Measurements from ENCODE around the gene RIPK3. TPM values are rescaled to one million over a fixed set of nuclear protein-coding genes. Genes with fewer than 3 reads are reported as not detected.

RIPK3 gene
- total RNA-seq, 1 donor from 2014 or later, result 0.95 TPM

DNA sequence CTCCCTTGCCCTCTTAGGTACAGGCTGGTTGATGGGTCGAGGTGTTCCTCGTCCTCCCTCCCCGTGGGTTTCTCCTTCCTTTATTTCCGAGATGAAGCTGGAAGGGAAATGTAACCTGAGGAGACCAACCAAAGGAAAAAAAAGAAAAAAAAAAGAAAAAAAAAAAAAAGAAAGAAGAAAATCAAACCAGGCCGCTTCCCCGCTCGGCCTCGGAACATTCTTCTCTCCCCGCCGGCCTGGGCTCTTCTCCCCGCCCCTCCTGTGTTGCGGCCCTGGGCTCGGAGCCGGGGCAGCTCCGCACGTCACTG is 26.6 kb upstream of the RIPK3 start:
- peak overlapping the region; percentile 93 for H3K27ac Mint-ChIP-seq (ENCODE audit: unreplicated experiment)
- Histone ChIP-seq H3K9me3 (ENCODE audit: insufficient read depth, low read depth, low read length) (no peaks in the 10 kb centered on the region), H4K20me1 (ENCODE audit: insufficient read depth, low read length) (peaks cover 4% of the 10 kb centered on the region), H3K4me3 (ENCODE audit: insufficient read depth, low read depth, low read length) (peak overlapping the region; percentile 37), H3K4me2 (ENCODE audit: low read length) (peak overlapping the region; percentile 100), H3K36me3 (ENCODE audit: insufficient read depth, low read length) (no peaks in the 10 kb centered on the region), H3K4me1 (ENCODE audit: insufficient read depth, low read length) (peaks cover 21% of the 10 kb centered on the region), H3K27ac (ENCODE audit: low read depth, low read length) (peak overlapping the region; percentile 90), H3K27me3 (ENCODE audit: insufficient read depth, low read length) (no peaks in the 10 kb centered on the region), H3K9ac (ENCODE audit: low read length) (peak overlapping the region; percentile 80), H3K79me2 (ENCODE audit: insufficient read depth, low read length) (no peaks in the 10 kb centered on the region), H2AFZ (ENCODE audit: low read depth, low read length) (peak overlapping the region; percentile 53)
- no peak for FAIRE-seq
- peak overlapping the region; percentile 80 for H3K4me3 Mint-ChIP-seq (ENCODE audit: unreplicated experiment)
- TF ChIP-seq CTCF (IDR thresholded peaks at IDR 0.05; ENCODE audit: insufficient read depth, low read depth, low read length), result no peak
- no peak for TF ChIP-seq EZH2 (IDR thresholded peaks at IDR 0.05; ENCODE audit: insufficient read depth, low read length)
- H3K9me3 Mint-ChIP-seq (ENCODE audit: unreplicated experiment), result no peaks in the 10 kb centered on the region
- no peaks in the 10 kb centered on the region for H3K36me3 Mint-ChIP-seq (ENCODE audit: low read depth, unreplicated experiment)
- peaks cover 8% of the 10 kb centered on the region for H3K27me3 Mint-ChIP-seq (ENCODE audit: low read depth, unreplicated experiment)
- peaks cover 21% of the 10 kb centered on the region for H3K4me1 Mint-ChIP-seq (ENCODE audit: low read depth, unreplicated experiment)
- DNase-seq (ENCODE audit: low read depth), result no peak

- H3K4me1 Mint-ChIP-seq (ENCODE audit: low read depth, unreplicated experiment), result peaks cover 16% of the 10 kb centered on the region
- no peaks in the 10 kb centered on the region for H3K36me3 Mint-ChIP-seq (ENCODE audit: low read depth, unreplicated experiment)
- peak overlapping the region; percentile 100 for H3K4me2 ChIP-seq (ENCODE audit: low read length)
- H4K20me1 ChIP-seq (ENCODE audit: insufficient read depth, low read length), result no peaks in the 10 kb centered on the region
- H3K9me3 Mint-ChIP-seq (ENCODE audit: unreplicated experiment), result no peaks in the 10 kb centered on the region
- TF ChIP-seq EZH2 (IDR thresholded peaks at IDR 0.05; ENCODE audit: insufficient read depth, low read length) (no peak), CTCF (IDR thresholded peaks at IDR 0.05; ENCODE audit: insufficient read depth, low read depth, low read length) (peak; percentile 62)
- H3K9ac ChIP-seq (ENCODE audit: low read length), result peak overlapping the region; percentile 80
- DNase-seq (ENCODE audit: low read depth) (peak; percentile 84), FAIRE-seq (no peak)
- H3K27ac Mint-ChIP-seq (ENCODE audit: unreplicated experiment), result peak overlapping the region; percentile 93
- H3K27me3 ChIP-seq (ENCODE audit: insufficient read depth, low read length), result no peaks in the 10 kb centered on the region
- H3K27me3 Mint-ChIP-seq (ENCODE audit: low read depth, unreplicated experiment), result peaks cover 13% of the 10 kb centered on the region
- peak overlapping the region; percentile 90 for H3K27ac ChIP-seq (ENCODE audit: low read depth, low read length)
- peak overlapping the region; percentile 80 for H3K4me3 Mint-ChIP-seq (ENCODE audit: unreplicated experiment)
- no peaks in the 10 kb centered on the region for H3K36me3 ChIP-seq (ENCODE audit: insufficient read depth, low read length)
- no peaks in the 10 kb centered on the region for H3K9me3 ChIP-seq (ENCODE audit: insufficient read depth, low read depth, low read length)
- H3K4me3 ChIP-seq (ENCODE audit: insufficient read depth, low read depth, low read length), result peak overlapping the region; percentile 32
- H3K4me1 ChIP-seq (ENCODE audit: insufficient read depth, low read length), result peaks cover 21% of the 10 kb centered on the region
- H2AFZ ChIP-seq (ENCODE audit: low read depth, low read length), result peak overlapping the region; percentile 53
- H3K79me2 ChIP-seq (ENCODE audit: insufficient read depth, low read length), result no peaks in the 10 kb centered on the region
Measured at GRCh38 chr14:24365600-24366412, 26.0 kb upstream of the RIPK3 start.

DNA sequence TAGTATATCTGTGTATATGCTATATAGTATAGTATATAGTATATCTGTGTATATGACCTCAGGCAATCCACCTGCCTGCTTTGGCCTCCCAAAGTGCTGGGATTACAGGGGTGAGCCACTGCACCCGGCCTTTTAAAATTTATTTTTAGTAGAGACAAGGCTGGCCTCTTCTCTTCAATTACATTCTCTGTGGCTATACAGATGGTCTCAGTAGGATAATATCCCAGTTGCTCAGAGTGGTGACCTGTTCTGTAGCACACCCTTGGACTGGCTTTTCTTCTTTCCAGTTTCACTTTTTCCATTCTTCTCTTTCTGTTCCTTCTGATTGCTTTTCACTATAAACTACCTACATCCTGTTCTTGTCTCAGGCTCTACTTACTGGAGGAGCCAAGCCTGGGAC is 25.1 kb upstream of the RIPK3 start:
- FAIRE-seq (no peak), DNase-seq (ENCODE audit: low read depth) (no peak)
- H4K20me1 ChIP-seq (ENCODE audit: insufficient read depth, low read length), result no peaks in the 10 kb centered on the region
- H3K4me1 Mint-ChIP-seq (ENCODE audit: low read depth, unreplicated experiment), result peaks cover 15% of the 10 kb centered on the region
- H3K36me3 ChIP-seq (ENCODE audit: insufficient read depth, low read length), result no peaks in the 10 kb centered on the region
- no peaks in the 10 kb centered on the region for H3K27me3 ChIP-seq (ENCODE audit: insufficient read depth, low read length)
- H3K36me3 Mint-ChIP-seq (ENCODE audit: low read depth, unreplicated experiment), result no peaks in the 10 kb centered on the region
- H2AFZ ChIP-seq (ENCODE audit: low read depth, low read length), result no peak overlapping the region
- TF ChIP-seq CTCF (IDR thresholded peaks at IDR 0.05; ENCODE audit: insufficient read depth, low read depth, low read length) (no peak), EZH2 (IDR thresholded peaks at IDR 0.05; ENCODE audit: insufficient read depth, low read length) (no peak)
- peak overlapping the region; percentile 100 for H3K4me2 ChIP-seq (ENCODE audit: low read length)
- H3K27me3 Mint-ChIP-seq (ENCODE audit: low read depth, unreplicated experiment), result peaks cover 19% of the 10 kb centered on the region
- H3K79me2 ChIP-seq (ENCODE audit: insufficient read depth, low read length), result no peaks in the 10 kb centered on the region
- H3K27ac ChIP-seq (ENCODE audit: low read depth, low read length), result no peak overlapping the region
- no peak overlapping the region for H3K9ac ChIP-seq (ENCODE audit: low read length)
- no peaks in the 10 kb centered on the region for H3K9me3 ChIP-seq (ENCODE audit: insufficient read depth, low read depth, low read length)
- H3K4me3 ChIP-seq (ENCODE audit: insufficient read depth, low read depth, low read length), result no peak overlapping the region
- no peak overlapping the region for H3K27ac Mint-ChIP-seq (ENCODE audit: unreplicated experiment)
- peaks cover 21% of the 10 kb centered on the region for H3K4me1 ChIP-seq (ENCODE audit: insufficient read depth, low read length)
- H3K9me3 Mint-ChIP-seq (ENCODE audit: unreplicated experiment), result no peaks in the 10 kb centered on the region
- H3K4me3 Mint-ChIP-seq (ENCODE audit: unreplicated experiment), result no peak overlapping the region

All from astrocyte (in vitro differentiated cells and primary cell).